Panc1 (cell line): ENCODE results near the gene TBATA. TPM values are rescaled to one million over a fixed set of nuclear protein-coding genes. Genes with fewer than 3 reads are reported as not detected.

Experiments used
- ATAC-seq: fragments of 200-7000 bp; cut with Tn5 transposase; 2 replicates; pipeline ENCODE4 v1.9.1; 2020; ENCODE audit warnings: mild to moderate bottlenecking, moderate library complexity
- BruUV-seq: library from RNA; stranded (reverse); fragments of 400-500 nt; replicated peaks from 2 replicates; lab custom pipeline; 2021; lab: Mats Ljungman, UMichigan
- CTCF ChIA-PET: fragments of 300-600 bp; sonication (Branson Sonifier 250); formaldehyde crosslinking; loops from one replicate; lab custom pipeline; 2022; ENCODE audit warnings: antibody characterized with exemption; lab: Charles Lee
- POLR2A ChIA-PET: fragments of 300-600 bp; sonication (Branson Sonifier 250); formaldehyde crosslinking; loops from one replicate; lab custom pipeline; 2022; ENCODE audit warnings: antibody characterized with exemption; lab: Charles Lee
- DNase-seq: peaks from one replicate; pipeline ENCODE4 v3.0.0-alpha.2; 2010; ENCODE audit warnings: low read depth, low spot score
- H3K27ac ChIP-seq: 2 replicates; pipeline ENCODE4 v1.5.1; 2011; ENCODE audit warnings: mild to moderate bottlenecking, low read length, inconsistent platforms
- H3K27me3 ChIP-seq: fragments of 200-500 bp; sonication (Bioruptor generic); 2 replicates; pipeline ENCODE4 v1.6.0; 2014; ENCODE audit warnings: low read length, inconsistent platforms; ENCODE audit not compliant: control insufficient read depth, insufficient read depth
- H3K36me3 ChIP-seq: fragments of 200-500 bp; sonication (Bioruptor generic); 2 replicates; pipeline ENCODE4 v1.5.1; 2014; ENCODE audit warnings: inconsistent platforms, mild to moderate bottlenecking, low read length, moderate library complexity; ENCODE audit not compliant: control insufficient read depth, insufficient read depth
- H3K4me1 ChIP-seq: 2 replicates; pipeline ENCODE4 v1.5.1; 2011; ENCODE audit warnings: inconsistent platforms, mild to moderate bottlenecking, low read length, moderate library complexity; ENCODE audit not compliant: control insufficient read depth, insufficient read depth
- H3K4me3 ChIP-seq, 2 experiments: 2 replicates each; pipeline ENCODE4 v1.5.1; 2011 to 2012; ENCODE audit warnings: low read depth in 2 of 2, low read length in 2 of 2, mild to moderate bottlenecking in 2 of 2, inconsistent platforms in 1 of 2, moderate library complexity in 1 of 2
- H3K9me3 ChIP-seq: fragments of 200-500 bp; sonication (Bioruptor generic); 2 replicates; pipeline ENCODE4 v1.5.1; 2014; ENCODE audit warnings: low read depth, mild to moderate bottlenecking, inconsistent platforms, low read length, moderate library complexity; ENCODE audit not compliant: control insufficient read depth, insufficient read depth
- CTCF ChIP-seq: fragments of 450-650 bp; IDR thresholded peaks from 2 replicates; pipeline ENCODE4 v1.5.1; 2017; ENCODE audit warnings: mild to moderate bottlenecking
- POLR2AphosphoS5 ChIP-seq: IDR thresholded peaks from 2 replicates; pipeline ENCODE4 v1.6.1; 2012; ENCODE audit warnings: mild to moderate bottlenecking, low read depth, low read length, moderate library complexity
- REST ChIP-seq, 2 experiments: IDR thresholded peaks; 2 replicates each; pipeline ENCODE4 v1.6.1; 2011 to 2012; ENCODE audit warnings: low read depth in 2 of 2, control low read depth in 1 of 2, low read length in 1 of 2, mild to moderate bottlenecking in 1 of 2, moderate library complexity in 1 of 2; ENCODE audit not compliant: insufficient read depth in 1 of 2
- SIN3A ChIP-seq: IDR thresholded peaks from 2 replicates; pipeline ENCODE4 v1.6.1; 2012; ENCODE audit warnings: low read depth, mild to moderate bottlenecking, low read length, moderate library complexity, borderline replicate concordance; ENCODE audit not compliant: insufficient read depth
- TCF7L2 ChIP-seq: IDR thresholded peaks from 2 replicates; pipeline ENCODE4 v1.6.1; 2011; ENCODE audit warnings: mild to moderate bottlenecking, low read depth, low read length, inconsistent platforms
- in situ Hi-C: cut with HindIII; loops from 2 replicates; pipeline ENCODE4 v1.10.0; 2016; ENCODE audit warnings: low sequenced_read_pairs, low pct_unique_long_range_greater_than_20kb
- intact Hi-C: fragments of 100-400 bp; cut with micrococcal nuclease; formaldehyde crosslinking; loops from one replicate; pipeline ENCODE4 v1.10.0; 2022; ENCODE audit not compliant: unreplicated experiment
- total RNA-seq: library from RNA; stranded (reverse); gene quantifications from one replicate; pipeline ENCODE4 v1.2.1, GENCODE V29; 2021; ENCODE audit not compliant: unreplicated experiment

TBATA gene
- total RNA-seq, 1 experiment from 2014 or later = not detected

- DNase-seq (no peak), ATAC-seq (no peak)
- TF ChIP-seq CTCF (no peak), POLR2AphosphoS5 (no peak)
- Histone ChIP-seq H3K4me3 (no peak overlapping the region), H3K36me3 (no peaks in the 10 kb centered on the region), H3K27ac (no peak overlapping the region), H3K4me1 (no peaks in the 10 kb centered on the region), H3K27me3 (no peaks in the 10 kb centered on the region), H3K9me3 (no peaks in the 10 kb centered on the region)
- in situ Hi-C loops (no loop called here), intact Hi-C loops (no loop called here)
- no TSS peak for BruUV-seq
- CTCF ChIA-PET = no interaction called here
- POLR2A ChIA-PET = interaction anchor here (0.9 kb wide), 1 partner anchor 36 kb away, joined by 4 read pairs; no protein-coding TSS in a partner anchor
Measured at GRCh38 chr10:70776455-70777005, 8.6 kb downstream of the TBATA start.

GRCh38 chr10:70775679-70776454 lies 9.3 kb downstream of the TBATA start:
- BruUV-seq = no TSS peak
- in situ Hi-C loops (no loop called here), intact Hi-C loops (no loop called here)
- DNase-seq = no peak
- H3K4me1 ChIP-seq = no peaks in the 10 kb centered on the region
- TF ChIP-seq CTCF (no peak), TCF7L2 (no peak), SIN3A (no peak), REST (IDR thresholded peaks at IDR 0.05; ENCODE audit: insufficient read depth in 1 of 2, low read depth in 2 of 2, low read length in 1 of 2) (no peak), POLR2AphosphoS5 (no peak)
- H3K4me3 ChIP-seq = no peak overlapping the region
- H3K27ac ChIP-seq = no peak overlapping the region
- H3K27me3 ChIP-seq = no peaks in the 10 kb centered on the region
- H3K9me3 ChIP-seq = no peaks in the 10 kb centered on the region
- ATAC-seq = no peak; the same call in 1 of the 2 replicates
- H3K36me3 ChIP-seq = no peaks in the 10 kb centered on the region
- POLR2A ChIA-PET = interaction anchor here (0.9 kb wide), 1 partner anchor 37 kb away, joined by 4 read pairs; no protein-coding TSS in a partner anchor
- CTCF ChIA-PET = no interaction called here
